ENCODE measurements around the gene GNAS. TPM values are rescaled to one million over a fixed set of nuclear protein-coding genes. Genes with fewer than 3 reads are reported as not detected.
"Not testable (repeated sequence)": the region's sequence is repeated elsewhere in the genome, so short reads cannot be mapped to it uniquely, and the experiment has no call there.

The GNAS gene
- total RNA-seq, 1 donor from 2014 or later = 1,218 TPM

DNA sequence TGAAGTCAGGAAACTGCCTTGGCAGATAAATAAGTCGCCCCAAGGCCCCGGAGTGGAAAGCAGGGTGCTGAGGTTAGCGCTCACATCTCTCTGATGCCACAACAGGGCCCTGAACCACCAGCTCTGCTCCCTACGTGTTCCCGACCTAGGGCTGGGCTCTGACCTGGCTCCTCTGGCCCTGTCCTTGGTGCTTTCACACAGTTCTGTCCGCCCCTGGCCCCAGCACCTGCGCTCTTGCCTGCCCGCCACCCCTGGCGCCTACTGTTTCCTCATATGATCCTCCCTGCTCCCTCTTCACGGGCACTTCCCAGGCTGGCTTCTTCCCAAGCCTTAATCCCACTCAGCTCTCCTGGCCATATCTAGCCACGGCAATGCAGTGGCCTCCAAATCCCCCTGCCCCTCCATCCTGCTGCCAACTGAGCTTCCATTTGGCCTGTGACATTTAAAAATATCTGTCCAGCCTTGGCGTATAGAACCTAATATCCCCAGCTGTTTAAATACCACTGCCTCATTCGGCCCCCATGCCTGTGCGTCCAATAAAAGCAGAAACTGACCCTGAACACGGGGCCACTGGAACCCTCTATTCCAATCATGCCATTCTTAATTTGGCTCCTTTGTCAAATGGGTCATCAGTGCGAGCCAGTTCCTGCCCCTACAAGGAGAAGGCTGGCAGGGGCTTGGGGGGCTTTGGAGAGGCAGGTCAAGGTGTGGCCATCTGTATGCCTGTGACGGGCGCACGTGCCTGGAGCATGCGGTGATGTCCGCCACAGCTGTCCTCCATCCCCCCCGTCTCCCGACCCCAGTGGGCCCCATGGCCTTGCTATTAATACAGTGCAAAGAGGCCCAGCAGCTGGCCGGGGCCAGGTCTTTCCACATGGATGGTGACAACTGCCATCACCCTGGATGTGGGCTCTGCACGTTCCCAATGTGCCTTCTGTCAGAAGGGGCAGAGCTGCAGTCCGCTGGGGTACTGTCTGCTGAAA, 29.5 kb upstream of the GNAS start:
- Mint-ChIP-seq H3K27me3 (ENCODE audit: low read depth) (no peaks in the 10 kb centered on the region), H3K4me1 (no peaks in the 10 kb centered on the region), H3K4me3 (no peak overlapping the region), H3K9me3 (peaks cover 6% of the 10 kb centered on the region), H3K27ac (no peak overlapping the region), H3K36me3 (peaks cover 17% of the 10 kb centered on the region)
- DNase-seq (ENCODE audit: low spot score in 2 of 2, unreplicated experiment in 2 of 2) = no peak
- TF ChIP-seq, protein P1, sequence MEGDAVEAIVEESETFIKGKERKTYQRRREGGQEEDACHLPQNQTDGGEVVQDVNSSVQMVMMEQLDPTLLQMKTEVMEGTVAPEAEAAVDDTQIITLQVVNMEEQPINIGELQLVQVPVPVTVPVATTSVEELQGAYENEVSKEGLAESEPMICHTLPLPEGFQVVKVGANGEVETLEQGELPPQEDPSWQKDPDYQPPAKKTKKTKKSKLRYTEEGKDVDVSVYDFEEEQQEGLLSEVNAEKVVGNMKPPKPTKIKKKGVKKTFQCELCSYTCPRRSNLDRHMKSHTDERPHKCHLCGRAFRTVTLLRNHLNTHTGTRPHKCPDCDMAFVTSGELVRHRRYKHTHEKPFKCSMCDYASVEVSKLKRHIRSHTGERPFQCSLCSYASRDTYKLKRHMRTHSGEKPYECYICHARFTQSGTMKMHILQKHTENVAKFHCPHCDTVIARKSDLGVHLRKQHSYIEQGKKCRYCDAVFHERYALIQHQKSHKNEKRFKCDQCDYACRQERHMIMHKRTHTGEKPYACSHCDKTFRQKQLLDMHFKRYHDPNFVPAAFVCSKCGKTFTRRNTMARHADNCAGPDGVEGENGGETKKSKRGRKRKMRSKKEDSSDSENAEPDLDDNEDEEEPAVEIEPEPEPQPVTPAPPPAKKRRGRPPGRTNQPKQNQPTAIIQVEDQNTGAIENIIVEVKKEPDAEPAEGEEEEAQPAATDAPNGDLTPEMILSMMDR (IDR thresholded peaks at IDR 0.05; ENCODE audit: unreplicated experiment) = no peak

DNA sequence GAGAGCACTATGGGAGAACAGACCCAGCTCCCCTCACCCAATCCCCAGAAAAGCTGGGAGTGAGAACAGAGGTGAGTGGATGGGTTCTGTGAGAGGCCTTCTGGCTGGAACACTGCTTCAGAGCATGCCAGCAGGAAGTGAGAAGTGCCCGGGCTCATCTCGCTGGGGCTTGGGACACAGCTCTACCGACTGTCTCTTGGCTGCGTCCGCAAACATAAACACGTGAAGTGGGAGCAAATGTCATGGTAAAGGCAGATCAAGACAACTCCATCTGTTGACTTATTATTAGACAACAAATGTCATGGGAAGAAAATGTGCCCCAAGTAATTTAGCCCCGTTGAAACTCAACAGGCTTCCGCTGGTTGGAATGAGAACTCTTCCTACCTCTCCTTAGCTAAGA, 27.7 kb upstream of the GNAS start:
- H3K9me3 Mint-ChIP-seq = peaks cover 6% of the 10 kb centered on the region
- H3K4me1 Mint-ChIP-seq = no peaks in the 10 kb centered on the region
- peaks cover 14% of the 10 kb centered on the region for H3K36me3 Mint-ChIP-seq

DNA sequence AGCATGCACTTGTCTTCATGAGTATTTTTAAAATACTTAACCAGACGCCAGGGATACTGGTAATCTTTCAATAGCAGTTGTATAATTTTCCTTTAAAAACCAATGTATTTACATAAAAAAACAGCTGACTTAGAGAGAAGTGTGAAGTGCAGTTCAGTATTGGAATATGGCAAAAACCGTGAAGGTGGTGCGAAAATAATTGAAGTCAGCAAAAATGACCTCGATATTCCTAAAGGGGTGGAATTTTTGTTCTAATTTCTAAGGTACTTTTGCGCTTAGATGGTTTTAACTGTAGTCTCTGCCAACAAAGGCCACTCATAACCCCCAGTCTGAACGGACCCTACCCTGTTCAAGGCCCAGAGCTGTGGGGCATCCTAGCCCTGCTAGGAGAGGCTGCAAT, 27.1 kb upstream of the GNAS start:
- H3K27me3 Mint-ChIP-seq (ENCODE audit: low read depth) = peaks cover 3% of the 10 kb centered on the region
- peaks cover 13% of the 10 kb centered on the region for H3K36me3 Mint-ChIP-seq
- H3K4me3 Mint-ChIP-seq = no peak overlapping the region
- DNase-seq (ENCODE audit: low spot score in 2 of 2, unreplicated experiment in 2 of 2) = no peak
- H3K9me3 Mint-ChIP-seq = peaks cover 4% of the 10 kb centered on the region
- TF ChIP-seq, protein P1 (IDR thresholded peaks at IDR 0.05; ENCODE audit: unreplicated experiment) = no peak
- no peaks in the 10 kb centered on the region for H3K4me1 Mint-ChIP-seq
- no peak overlapping the region for H3K27ac Mint-ChIP-seq

More for the DNA sequence above, 27.7 kb upstream of the GNAS start:
- Mint-ChIP-seq H3K27me3 (ENCODE audit: low read depth) (peaks cover 3% of the 10 kb centered on the region), H3K4me3 (no peak overlapping the region), H3K27ac (no peak overlapping the region)
- TF ChIP-seq, protein P1 (IDR thresholded peaks at IDR 0.05; ENCODE audit: unreplicated experiment) = no peak
- no peak for DNase-seq (ENCODE audit: low spot score in 2 of 2, unreplicated experiment in 2 of 2)

DNA sequence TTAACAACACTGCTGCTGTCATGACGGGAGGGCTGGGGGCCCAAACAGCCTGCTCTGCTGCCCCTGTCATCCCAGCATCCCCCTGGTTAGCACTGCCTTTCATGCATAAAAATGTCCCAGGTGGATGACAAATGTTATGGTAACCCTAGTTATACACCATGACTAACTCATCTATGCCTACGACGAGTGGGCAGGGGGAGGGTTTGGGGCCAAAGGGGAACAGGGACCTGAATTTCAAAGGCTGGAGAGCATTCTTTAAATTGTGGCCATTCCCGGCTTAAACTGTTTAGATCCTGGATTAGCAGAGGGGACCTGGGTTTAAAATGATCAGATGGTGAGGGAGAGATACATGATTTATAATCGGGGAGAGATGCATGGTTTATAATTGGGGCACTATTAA, 26.2 kb upstream of the GNAS start:
- Mint-ChIP-seq H3K9me3 (peaks cover 4% of the 10 kb centered on the region), H3K4me3 (no peak overlapping the region), H3K4me1 (no peaks in the 10 kb centered on the region), H3K36me3 (peaks cover 9% of the 10 kb centered on the region), H3K27ac (no peak overlapping the region), H3K27me3 (ENCODE audit: low read depth) (peaks cover 3% of the 10 kb centered on the region)
- DNase-seq (ENCODE audit: low spot score in 2 of 2, unreplicated experiment in 2 of 2) = no peak
- TF ChIP-seq, protein P1 (IDR thresholded peaks at IDR 0.05; ENCODE audit: unreplicated experiment) = no peak

DNA sequence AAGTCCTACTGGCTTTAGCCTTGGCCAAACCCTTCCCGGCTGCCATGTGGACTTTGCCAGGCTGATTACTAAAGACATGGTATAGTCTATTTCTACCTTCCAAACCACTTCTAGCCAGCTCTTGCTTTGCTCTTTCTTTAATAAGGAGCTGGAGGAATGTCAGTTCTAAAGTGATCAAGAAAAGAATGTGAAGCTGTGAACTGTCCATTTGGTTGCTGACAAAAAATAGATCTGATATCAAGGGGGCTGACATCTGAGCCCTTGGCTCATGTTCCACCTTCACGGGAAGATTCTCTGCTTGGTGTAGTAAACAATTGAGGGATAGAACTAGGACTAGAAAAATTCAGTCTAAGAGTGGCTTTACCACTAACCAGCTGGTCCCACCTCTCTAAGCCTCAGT, 24.4 kb upstream of the GNAS start:
- TF ChIP-seq, protein P1 (IDR thresholded peaks at IDR 0.05; ENCODE audit: unreplicated experiment) = no peak
- no peak for DNase-seq (ENCODE audit: low spot score in 2 of 2, unreplicated experiment in 2 of 2)
- H3K36me3 Mint-ChIP-seq = peaks cover 7% of the 10 kb centered on the region
- peaks cover 4% of the 10 kb centered on the region for H3K9me3 Mint-ChIP-seq
- H3K27me3 Mint-ChIP-seq (ENCODE audit: low read depth) = peaks cover 11% of the 10 kb centered on the region
- no peaks in the 10 kb centered on the region for H3K4me1 Mint-ChIP-seq
- no peak overlapping the region for H3K4me3 Mint-ChIP-seq
- no peak overlapping the region for H3K27ac Mint-ChIP-seq

DNA sequence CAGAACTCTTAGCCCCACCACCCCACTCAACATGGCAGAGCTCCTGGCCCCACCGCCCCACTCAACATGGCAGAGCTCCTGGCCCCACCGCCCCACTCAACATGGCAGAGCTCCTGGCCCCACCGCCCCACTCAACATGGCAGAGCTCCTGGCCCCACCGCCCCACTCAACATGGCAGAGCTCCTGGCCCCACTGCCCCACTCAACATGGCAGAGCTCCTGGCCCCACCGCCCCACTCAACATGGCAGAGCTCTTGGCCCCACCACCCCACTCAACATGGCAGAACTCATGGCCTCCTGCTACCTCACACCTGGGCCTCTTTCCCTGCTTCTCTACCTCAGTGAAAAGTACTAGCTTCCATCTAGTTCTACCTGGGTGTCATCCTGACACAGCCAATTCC, 23.7 kb upstream of the GNAS start:
- not testable (repeated sequence) for H3K36me3 Mint-ChIP-seq; DNase-seq (ENCODE audit: low spot score in 2 of 2, unreplicated experiment in 2 of 2); H3K27ac Mint-ChIP-seq; H3K4me1 Mint-ChIP-seq; H3K9me3 Mint-ChIP-seq; H3K4me3 Mint-ChIP-seq
- peaks cover 18% of the 10 kb centered on the region for H3K27me3 Mint-ChIP-seq (ENCODE audit: low read depth)
